ENCODE measurements around the gene RASD1. TPM values are rescaled to one million over a fixed set of nuclear protein-coding genes. Genes with fewer than 3 reads are reported as not detected.
"Not testable (repeated sequence)": the region's sequence is repeated elsewhere in the genome, so short reads cannot be mapped to it uniquely, and the experiment has no call there.

The RASD1 gene
- total and polyA plus RNA-seq, 5 donors from 2014 or later, result 0.12 to 0.72 (median 0.26) TPM; not detected in 2

DNA sequence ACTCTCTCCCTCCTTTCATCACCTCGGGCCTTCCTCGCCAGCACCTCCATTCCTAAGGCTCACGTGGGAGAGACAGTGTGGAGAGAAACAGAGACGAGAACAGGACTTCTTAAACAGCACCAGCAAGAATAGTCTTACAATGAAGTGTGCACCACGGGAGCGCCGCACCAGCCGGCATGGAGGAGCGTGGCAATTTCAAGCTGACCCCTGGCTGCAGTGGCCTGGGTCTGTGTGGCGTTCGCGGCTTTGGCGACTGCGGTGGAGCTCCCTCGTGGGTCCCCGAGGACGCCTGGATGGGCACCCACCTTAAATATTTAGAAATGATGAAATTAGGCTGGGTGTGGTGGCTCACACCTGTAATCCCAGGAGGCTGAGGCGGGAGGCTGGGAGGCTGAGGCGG, 39.9 kb downstream of the RASD1 start:
- Histone ChIP-seq H3K4me1 (ENCODE audit: control insufficient read depth, insufficient read depth, low read length, poor library complexity, severe bottlenecking) (no peaks in the 10 kb centered on the region), H3K9me3 (ENCODE audit: control insufficient read depth in 2 of 2, low read length in 2 of 2) (no peaks in the 10 kb centered on the region), H3K27me3 (ENCODE audit: control insufficient read depth, insufficient read depth, low read length) (no peaks in the 10 kb centered on the region), H3K36me3 (ENCODE audit: control insufficient read depth, insufficient read depth, low read length) (no peaks in the 10 kb centered on the region), H3K4me3 (ENCODE audit: low read depth, low read length) (no peak overlapping the region), H3K27ac (ENCODE audit: insufficient read depth, low read length, poor library complexity, severe bottlenecking) (no peak overlapping the region)
- peaks cover 0 to 5% (median 0%) of the 10 kb centered on the region in 7 donors for H3K9me3 Mint-ChIP-seq
- H3K27me3 Mint-ChIP-seq, result no peaks in the 10 kb centered on the region
- H3K36me3 Mint-ChIP-seq, result peaks cover 4% of the 10 kb centered on the region
- no peak overlapping the region for H3K27ac Mint-ChIP-seq
- ATAC-seq (ENCODE audit: low read depth in 2 of 2) (no peak), DNase-seq (no peak)
- peaks cover 0 to 2% (median 0%) of the 10 kb centered on the region in 4 donors for H3K4me1 Mint-ChIP-seq
- H3K4me3 Mint-ChIP-seq, result no peak overlapping the region

- ATAC-seq (ENCODE audit: low read depth in 2 of 2) (no peak), DNase-seq (no peak)
- peaks cover 0 to 1% (median 0%) of the 10 kb centered on the region in 4 donors for H3K4me1 Mint-ChIP-seq
- no peaks in the 10 kb centered on the region for H3K9me3 ChIP-seq (ENCODE audit: control insufficient read depth in 2 of 2, low read length in 2 of 2)
- H3K27me3 ChIP-seq (ENCODE audit: control insufficient read depth, insufficient read depth, low read length), result no peaks in the 10 kb centered on the region
- H3K4me3 Mint-ChIP-seq, result no peak overlapping the region
- H3K36me3 Mint-ChIP-seq, result peaks cover 3% of the 10 kb centered on the region
- no peaks in the 10 kb centered on the region for H3K27me3 Mint-ChIP-seq
- no peak overlapping the region for H3K27ac Mint-ChIP-seq
- no peak overlapping the region for H3K27ac ChIP-seq (ENCODE audit: insufficient read depth, low read length, poor library complexity, severe bottlenecking)
- H3K36me3 ChIP-seq (ENCODE audit: control insufficient read depth, insufficient read depth, low read length), result no peaks in the 10 kb centered on the region
- peaks cover 0 to 4% (median 0%) of the 10 kb centered on the region in 7 donors for H3K9me3 Mint-ChIP-seq
- no peaks in the 10 kb centered on the region for H3K4me1 ChIP-seq (ENCODE audit: control insufficient read depth, insufficient read depth, low read length, poor library complexity, severe bottlenecking)
- H3K4me3 ChIP-seq (ENCODE audit: low read depth, low read length), result no peak overlapping the region
These were observed 41.0 kb downstream of the RASD1 start for GRCh38 chr17:17455173-17455572.

DNA sequence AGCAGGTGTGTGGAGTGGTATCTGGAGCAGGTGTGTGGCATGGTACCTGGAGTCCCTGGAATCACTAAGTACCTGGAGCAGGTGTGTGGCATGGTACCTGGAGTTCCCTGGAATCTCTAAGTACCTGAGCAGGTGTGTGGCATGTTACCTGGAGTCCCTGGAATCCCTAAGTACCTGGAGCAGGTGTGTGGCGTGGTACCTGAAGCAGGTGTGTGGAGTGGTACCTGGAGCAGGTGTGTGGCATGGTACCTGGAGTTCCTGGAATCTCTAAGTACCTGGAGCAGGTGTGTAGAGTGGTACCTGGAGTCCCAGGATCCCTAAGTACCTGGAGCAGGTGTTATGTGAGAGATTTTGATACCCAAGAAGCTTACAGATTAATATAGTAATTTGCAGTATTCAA, 41.5 kb downstream of the RASD1 start:
- H3K36me3 Mint-ChIP-seq; H3K27ac ChIP-seq (ENCODE audit: insufficient read depth, low read length, poor library complexity, severe bottlenecking); H3K9me3 ChIP-seq (ENCODE audit: control insufficient read depth in 2 of 2, low read length in 2 of 2); H3K9me3 Mint-ChIP-seq; H3K4me1 ChIP-seq (ENCODE audit: control insufficient read depth, insufficient read depth, low read length, poor library complexity, severe bottlenecking); DNase-seq; H3K4me3 Mint-ChIP-seq; H3K27ac Mint-ChIP-seq; H3K4me3 ChIP-seq (ENCODE audit: low read depth, low read length); H3K27me3 Mint-ChIP-seq; H3K4me1 Mint-ChIP-seq; H3K27me3 ChIP-seq (ENCODE audit: control insufficient read depth, insufficient read depth, low read length); H3K36me3 ChIP-seq (ENCODE audit: control insufficient read depth, insufficient read depth, low read length); ATAC-seq (ENCODE audit: low read depth in 2 of 2): not testable (repeated sequence)

- ATAC-seq (ENCODE audit: low read depth in 2 of 2) (no peak), DNase-seq (no peak)
- H3K36me3 Mint-ChIP-seq, result no peaks in the 10 kb centered on the region
- H3K4me3 Mint-ChIP-seq, result no peak overlapping the region
- H3K4me1 Mint-ChIP-seq, result no peaks in the 10 kb centered on the region
- H3K27ac Mint-ChIP-seq, result peak overlapping the region in 1 of 3 donors; percentile 38
- no peaks in the 10 kb centered on the region for H3K4me1 ChIP-seq (ENCODE audit: control insufficient read depth, insufficient read depth, low read length, poor library complexity, severe bottlenecking)
- no peaks in the 10 kb centered on the region for H3K9me3 ChIP-seq (ENCODE audit: control insufficient read depth in 2 of 2, low read length in 2 of 2)
- no peaks in the 10 kb centered on the region for H3K27me3 Mint-ChIP-seq
- no peak overlapping the region for H3K4me3 ChIP-seq (ENCODE audit: low read depth, low read length)
- no peaks in the 10 kb centered on the region for H3K36me3 ChIP-seq (ENCODE audit: control insufficient read depth, insufficient read depth, low read length)
- H3K9me3 Mint-ChIP-seq, result no peaks in the 10 kb centered on the region
- H3K27me3 ChIP-seq (ENCODE audit: control insufficient read depth, insufficient read depth, low read length), result no peaks in the 10 kb centered on the region
- H3K27ac ChIP-seq (ENCODE audit: insufficient read depth, low read length, poor library complexity, severe bottlenecking), result no peak overlapping the region
These were observed 41.9 kb downstream of the RASD1 start for GRCh38 chr17:17454276-17454675.

DNA sequence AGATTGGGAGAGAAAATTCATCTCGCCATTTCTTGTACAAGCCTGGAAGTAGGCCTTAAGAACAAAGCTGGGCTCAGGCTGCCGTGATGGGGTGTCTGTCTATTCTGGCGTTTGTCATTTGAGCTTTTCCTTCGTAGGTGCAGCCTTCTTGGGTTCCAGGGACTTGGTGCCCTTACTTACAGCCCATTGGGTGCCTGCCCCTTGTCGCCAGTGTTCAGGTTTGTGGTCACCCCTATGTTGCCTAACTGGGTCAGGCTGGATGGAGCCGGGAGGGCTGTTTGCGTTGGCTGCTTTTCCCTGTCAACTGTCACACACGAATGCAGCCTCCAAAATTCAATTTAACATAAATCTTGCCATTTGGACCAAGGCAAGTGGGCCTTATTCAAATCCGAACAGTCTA, 43.1 kb downstream of the RASD1 start:
- H3K4me3 ChIP-seq (ENCODE audit: low read depth, low read length), result no peak overlapping the region
- no peaks in the 10 kb centered on the region for H3K27me3 ChIP-seq (ENCODE audit: control insufficient read depth, insufficient read depth, low read length)
- no peaks in the 10 kb centered on the region for H3K36me3 ChIP-seq (ENCODE audit: control insufficient read depth, insufficient read depth, low read length)
- ATAC-seq (ENCODE audit: low read depth in 2 of 2) (no peak), DNase-seq (no peak)
- no peak overlapping the region for H3K27ac ChIP-seq (ENCODE audit: insufficient read depth, low read length, poor library complexity, severe bottlenecking)
- Mint-ChIP-seq H3K27ac (no peak overlapping the region), H3K4me3 (no peak overlapping the region), H3K4me1 (no peaks in the 10 kb centered on the region), H3K9me3 (peaks cover 0 to under 1% (median 0%) of the 10 kb centered on the region in 7 donors), H3K27me3 (peaks cover 4% of the 10 kb centered on the region), H3K36me3 (no peaks in the 10 kb centered on the region)
- no peaks in the 10 kb centered on the region for H3K9me3 ChIP-seq (ENCODE audit: control insufficient read depth in 2 of 2, low read length in 2 of 2)
- H3K4me1 ChIP-seq (ENCODE audit: control insufficient read depth, insufficient read depth, low read length, poor library complexity, severe bottlenecking), result no peaks in the 10 kb centered on the region

DNA sequence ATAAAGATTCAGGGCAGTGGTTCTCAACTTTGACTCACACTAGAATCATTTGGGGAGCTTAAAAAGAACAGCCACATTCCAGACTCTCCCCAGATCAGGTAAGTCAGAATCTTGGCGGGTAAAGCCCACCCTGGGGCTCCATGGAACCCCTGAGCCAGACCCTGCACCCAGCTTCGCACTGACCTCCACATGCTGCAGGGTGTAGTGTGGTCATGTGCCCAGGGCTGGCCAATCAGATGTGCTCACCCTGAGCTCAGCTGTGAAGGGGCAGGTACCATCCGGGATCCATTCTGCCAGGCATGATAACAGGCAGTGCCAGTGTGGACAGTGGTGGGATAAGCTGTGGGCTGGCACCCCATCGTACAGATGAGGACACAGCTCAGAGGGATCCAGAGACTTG, 47.5 kb downstream of the RASD1 start:
- Histone ChIP-seq H3K27ac (ENCODE audit: insufficient read depth, low read length, poor library complexity, severe bottlenecking) (no peak overlapping the region), H3K9me3 (ENCODE audit: control insufficient read depth in 2 of 2, low read length in 2 of 2) (no peaks in the 10 kb centered on the region), H3K27me3 (ENCODE audit: control insufficient read depth, insufficient read depth, low read length) (no peaks in the 10 kb centered on the region), H3K36me3 (ENCODE audit: control insufficient read depth, insufficient read depth, low read length) (no peaks in the 10 kb centered on the region), H3K4me1 (ENCODE audit: control insufficient read depth, insufficient read depth, low read length, poor library complexity, severe bottlenecking) (no peaks in the 10 kb centered on the region), H3K4me3 (ENCODE audit: low read depth, low read length) (no peak overlapping the region)
- ATAC-seq (ENCODE audit: low read depth in 2 of 2) (no peak), DNase-seq (no peak)
- no peak overlapping the region for H3K4me3 Mint-ChIP-seq
- peaks cover 10% of the 10 kb centered on the region for H3K27me3 Mint-ChIP-seq
- H3K9me3 Mint-ChIP-seq, result peaks cover 0 to 2% (median 0%) of the 10 kb centered on the region in 7 donors
- H3K27ac Mint-ChIP-seq, result no peak overlapping the region
- H3K36me3 Mint-ChIP-seq, result no peaks in the 10 kb centered on the region
- no peaks in the 10 kb centered on the region for H3K4me1 Mint-ChIP-seq

- Histone ChIP-seq H3K27ac (ENCODE audit: insufficient read depth, low read length, poor library complexity, severe bottlenecking) (no peak overlapping the region), H3K4me3 (ENCODE audit: low read depth, low read length) (no peak overlapping the region), H3K27me3 (ENCODE audit: control insufficient read depth, insufficient read depth, low read length) (no peaks in the 10 kb centered on the region), H3K36me3 (ENCODE audit: control insufficient read depth, insufficient read depth, low read length) (no peaks in the 10 kb centered on the region), H3K9me3 (ENCODE audit: control insufficient read depth in 2 of 2, low read length in 2 of 2) (no peaks in the 10 kb centered on the region), H3K4me1 (ENCODE audit: control insufficient read depth, insufficient read depth, low read length, poor library complexity, severe bottlenecking) (no peaks in the 10 kb centered on the region)
- no peak for DNase-seq
- no peak for ATAC-seq (ENCODE audit: low read depth in 2 of 2)
- no peaks in the 10 kb centered on the region for H3K36me3 Mint-ChIP-seq
- H3K4me3 Mint-ChIP-seq, result no peak overlapping the region
- H3K9me3 Mint-ChIP-seq, result peaks cover 0 to 2% (median 0%) of the 10 kb centered on the region in 7 donors
- no peaks in the 10 kb centered on the region for H3K4me1 Mint-ChIP-seq
- no peak overlapping the region for H3K27ac Mint-ChIP-seq
- peaks cover 10% of the 10 kb centered on the region for H3K27me3 Mint-ChIP-seq
These were observed 48.1 kb downstream of the RASD1 start for GRCh38 chr17:17448076-17448475.

GRCh38 chr17:17447264-17447663, 48.9 kb downstream of the RASD1 start:
- Mint-ChIP-seq H3K36me3 (no peaks in the 10 kb centered on the region), H3K27ac (no peak overlapping the region)
- no peak for ATAC-seq (ENCODE audit: low read depth in 2 of 2)

More at GRCh38 chr17:17447264-17447663, 48.9 kb downstream of the RASD1 start:
- H3K36me3 ChIP-seq (ENCODE audit: control insufficient read depth, insufficient read depth, low read length), result no peaks in the 10 kb centered on the region
- no peak for DNase-seq
- peaks cover 0 to 2% (median 0%) of the 10 kb centered on the region in 7 donors for H3K9me3 Mint-ChIP-seq
- no peaks in the 10 kb centered on the region for H3K9me3 ChIP-seq (ENCODE audit: control insufficient read depth in 2 of 2, low read length in 2 of 2)
- no peaks in the 10 kb centered on the region for H3K4me1 ChIP-seq (ENCODE audit: control insufficient read depth, insufficient read depth, low read length, poor library complexity, severe bottlenecking)
- H3K4me3 Mint-ChIP-seq, result no peak overlapping the region
- H3K4me1 Mint-ChIP-seq, result no peaks in the 10 kb centered on the region
- no peak overlapping the region for H3K27ac ChIP-seq (ENCODE audit: insufficient read depth, low read length, poor library complexity, severe bottlenecking)
- H3K27me3 Mint-ChIP-seq, result peaks cover 10% of the 10 kb centered on the region
- H3K4me3 ChIP-seq (ENCODE audit: low read depth, low read length), result no peak overlapping the region
- no peaks in the 10 kb centered on the region for H3K27me3 ChIP-seq (ENCODE audit: control insufficient read depth, insufficient read depth, low read length)

Data from CD4-positive, CD25-positive, alpha-beta regulatory T cell (primary cell).